Measurements from ENCODE around the gene NUMBL.

DNA sequence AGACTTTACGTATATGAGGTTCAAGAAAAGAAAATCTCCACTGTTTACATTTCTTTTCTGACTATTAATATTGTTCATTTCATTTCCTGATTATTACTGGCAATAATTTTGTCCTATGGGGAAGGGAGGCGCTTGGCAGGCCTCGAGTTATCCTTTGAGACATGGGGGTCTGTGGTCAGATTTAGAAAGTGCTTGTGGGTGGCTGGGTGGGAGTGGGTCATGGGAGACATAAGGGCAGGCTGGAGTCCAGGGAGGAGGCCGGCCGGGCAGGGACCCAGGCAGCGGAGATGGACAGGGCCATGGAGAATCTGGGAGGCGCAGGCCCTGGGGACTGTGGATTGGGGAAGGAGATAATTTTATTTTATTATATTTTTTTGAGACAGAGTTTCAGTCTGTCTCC, 49.2 kb downstream of the NUMBL start:
- TF ChIP-seq POLR2A (IDR thresholded peaks at IDR 0.05) (no peak), CTCF (IDR thresholded peaks at IDR 0.05) (no peak)

Data from gastroesophageal sphincter (tissue), 3 donors.